Omental fat pad (tissue), 4 donors: ENCODE measurements around the gene C1orf56. TPM values are rescaled to one million over a fixed set of nuclear protein-coding genes. Genes with fewer than 3 reads are reported as not detected.
A peak's percentile ranks its signal among the peaks of the same experiment; 100 is the strongest.

Experiments
- ATAC-seq: fragments of 150-250 bp; one replicate; pipeline ENCODE4 v1.9.1; 2016; ENCODE audit warnings: mild to moderate bottlenecking, moderate library complexity; ENCODE audit not compliant: low FRiP score
- DNase-seq: peaks from one replicate; pipeline ENCODE4 v3.0.0-alpha.2; 2019; ENCODE audit warnings: low spot score
- total RNA-seq, 4 donors: library from RNA; depleted of rRNA; stranded (reverse); fragments of >200 nt; gene quantifications; one replicate each; pipeline ENCODE4 v1.1.0, GENCODE V29; 2016
- TF ChIP-seq, protein P1 (sequence below), 3 donors: fragments of 450-650 bp; IDR thresholded peaks; one replicate each; pipeline ENCODE4 v1.5.1; 2016 to 2017; ENCODE audit warnings: antibody characterized with exemption in 3 of 3, mild to moderate bottlenecking in 3 of 3, moderate library complexity in 2 of 3

C1orf56 gene
- total RNA-seq, 4 donors from 2014 or later, result 2.8 to 7.8 (median 5.6) TPM

DNA sequence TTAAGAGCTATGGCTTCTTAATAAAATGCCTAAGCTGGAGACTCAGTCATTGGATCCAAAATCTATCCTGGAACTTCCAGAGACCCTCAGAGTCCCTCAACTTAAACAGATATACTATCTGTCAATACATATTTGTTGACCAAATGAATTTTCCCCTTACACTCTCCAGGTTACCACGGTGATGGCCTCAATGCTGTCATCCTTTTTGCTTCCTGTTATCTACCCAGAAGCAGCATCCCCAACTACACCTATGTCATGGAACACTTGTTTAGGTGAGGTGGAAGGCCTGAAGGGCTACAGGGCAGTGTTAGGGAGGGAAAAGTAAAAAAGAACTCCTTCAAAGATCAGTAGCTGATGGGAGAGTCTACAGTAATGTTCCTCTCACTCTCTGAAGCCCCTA, 4.4 kb upstream of the C1orf56 start:
- TF ChIP-seq, protein P1, sequence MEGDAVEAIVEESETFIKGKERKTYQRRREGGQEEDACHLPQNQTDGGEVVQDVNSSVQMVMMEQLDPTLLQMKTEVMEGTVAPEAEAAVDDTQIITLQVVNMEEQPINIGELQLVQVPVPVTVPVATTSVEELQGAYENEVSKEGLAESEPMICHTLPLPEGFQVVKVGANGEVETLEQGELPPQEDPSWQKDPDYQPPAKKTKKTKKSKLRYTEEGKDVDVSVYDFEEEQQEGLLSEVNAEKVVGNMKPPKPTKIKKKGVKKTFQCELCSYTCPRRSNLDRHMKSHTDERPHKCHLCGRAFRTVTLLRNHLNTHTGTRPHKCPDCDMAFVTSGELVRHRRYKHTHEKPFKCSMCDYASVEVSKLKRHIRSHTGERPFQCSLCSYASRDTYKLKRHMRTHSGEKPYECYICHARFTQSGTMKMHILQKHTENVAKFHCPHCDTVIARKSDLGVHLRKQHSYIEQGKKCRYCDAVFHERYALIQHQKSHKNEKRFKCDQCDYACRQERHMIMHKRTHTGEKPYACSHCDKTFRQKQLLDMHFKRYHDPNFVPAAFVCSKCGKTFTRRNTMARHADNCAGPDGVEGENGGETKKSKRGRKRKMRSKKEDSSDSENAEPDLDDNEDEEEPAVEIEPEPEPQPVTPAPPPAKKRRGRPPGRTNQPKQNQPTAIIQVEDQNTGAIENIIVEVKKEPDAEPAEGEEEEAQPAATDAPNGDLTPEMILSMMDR (IDR thresholded peaks at IDR 0.05), result no peak
- DNase-seq (no peak), ATAC-seq (no peak)

DNA sequence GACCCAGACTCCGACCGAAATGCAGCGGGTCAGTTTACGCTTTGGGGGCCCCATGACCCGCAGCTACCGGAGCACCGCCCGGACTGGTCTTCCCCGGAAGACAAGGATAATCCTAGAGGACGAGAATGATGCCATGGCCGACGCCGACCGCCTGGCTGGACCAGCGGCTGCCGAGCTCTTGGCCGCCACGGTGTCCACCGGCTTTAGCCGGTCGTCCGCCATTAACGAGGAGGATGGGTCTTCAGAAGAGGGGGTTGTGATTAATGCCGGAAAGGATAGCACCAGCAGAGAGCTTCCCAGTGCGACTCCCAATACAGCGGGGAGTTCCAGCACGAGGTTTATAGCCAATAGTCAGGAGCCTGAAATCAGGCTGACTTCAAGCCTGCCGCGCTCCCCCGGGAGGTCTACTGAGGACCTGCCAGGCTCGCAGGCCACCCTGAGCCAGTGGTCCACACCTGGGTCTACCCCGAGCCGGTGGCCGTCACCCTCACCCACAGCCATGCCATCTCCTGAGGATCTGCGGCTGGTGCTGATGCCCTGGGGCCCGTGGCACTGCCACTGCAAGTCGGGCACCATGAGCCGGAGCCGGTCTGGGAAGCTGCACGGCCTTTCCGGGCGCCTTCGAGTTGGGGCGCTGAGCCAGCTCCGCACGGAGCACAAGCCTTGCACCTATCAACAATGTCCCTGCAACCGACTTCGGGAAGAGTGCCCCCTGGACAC, 534 bp downstream of the C1orf56 start:
- DNase-seq, result peak; percentile 37
- peak; percentile 70 for ATAC-seq
- TF ChIP-seq, protein P1 (IDR thresholded peaks at IDR 0.05), result peak in 1 of 3 donors; percentile 28

DNA sequence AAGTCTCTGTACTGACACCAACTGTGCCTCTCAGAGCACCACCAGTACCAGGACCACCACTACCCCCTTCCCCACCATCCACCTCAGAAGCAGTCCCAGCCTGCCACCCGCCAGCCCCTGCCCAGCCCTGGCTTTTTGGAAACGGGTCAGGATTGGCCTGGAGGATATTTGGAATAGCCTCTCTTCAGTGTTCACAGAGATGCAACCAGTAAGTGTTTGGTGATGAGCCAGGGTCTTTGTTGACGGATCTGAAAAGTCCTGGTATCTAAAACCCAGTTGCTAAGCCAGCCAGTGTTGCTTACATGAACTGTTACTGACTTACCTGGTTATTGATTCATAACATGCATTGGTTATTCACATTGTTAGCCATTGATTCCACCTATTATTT, 1.1 kb downstream of the C1orf56 start:
- ATAC-seq (no peak), DNase-seq (no peak)
- TF ChIP-seq, protein P1 (IDR thresholded peaks at IDR 0.05), result no peak

GRCh38 chr1:151049458-151049857, 1.9 kb downstream of the C1orf56 start:
- DNase-seq (no peak), ATAC-seq (no peak)
- TF ChIP-seq, protein P1 (IDR thresholded peaks at IDR 0.05), result no peak

GRCh38 chr1:151050051-151050688, 2.6 kb downstream of the C1orf56 start:
- no peak for ATAC-seq
- DNase-seq, result no peak
- TF ChIP-seq, protein P1 (IDR thresholded peaks at IDR 0.05), result no peak

- ATAC-seq (no peak), DNase-seq (no peak)
- TF ChIP-seq, protein P1 (IDR thresholded peaks at IDR 0.05), result no peak
These were observed 3.9 kb downstream of the C1orf56 start for GRCh38 chr1:151051356-151052009.
